Subcutaneous adipose tissue (tissue), 4 donors: ENCODE results near the gene ARID4B. TPM values are rescaled to one million over a fixed set of nuclear protein-coding genes. Genes with fewer than 3 reads are reported as not detected.

ENCODE experiments used
- total RNA-seq, 4 donors: library from RNA; depleted of rRNA; stranded (reverse); fragments of >200 nt; gene quantifications; one replicate each; pipeline ENCODE4 v1.1.0, GENCODE V29; 2016
- TF ChIP-seq, protein P1 (sequence below): fragments of 450-650 bp; IDR thresholded peaks from one replicate; pipeline ENCODE4 v1.5.1; 2016; ENCODE audit warnings: low read depth, mild to moderate bottlenecking, control low read depth, antibody characterized with exemption, moderate library complexity

Gene ARID4B
- total RNA-seq, 4 donors from 2014 or later = 41.1 to 53.5 (median 48.0) TPM

GRCh38 chr1:235187316-235187715, 140.7 kb downstream of the ARID4B start:
- TF ChIP-seq, protein P1, sequence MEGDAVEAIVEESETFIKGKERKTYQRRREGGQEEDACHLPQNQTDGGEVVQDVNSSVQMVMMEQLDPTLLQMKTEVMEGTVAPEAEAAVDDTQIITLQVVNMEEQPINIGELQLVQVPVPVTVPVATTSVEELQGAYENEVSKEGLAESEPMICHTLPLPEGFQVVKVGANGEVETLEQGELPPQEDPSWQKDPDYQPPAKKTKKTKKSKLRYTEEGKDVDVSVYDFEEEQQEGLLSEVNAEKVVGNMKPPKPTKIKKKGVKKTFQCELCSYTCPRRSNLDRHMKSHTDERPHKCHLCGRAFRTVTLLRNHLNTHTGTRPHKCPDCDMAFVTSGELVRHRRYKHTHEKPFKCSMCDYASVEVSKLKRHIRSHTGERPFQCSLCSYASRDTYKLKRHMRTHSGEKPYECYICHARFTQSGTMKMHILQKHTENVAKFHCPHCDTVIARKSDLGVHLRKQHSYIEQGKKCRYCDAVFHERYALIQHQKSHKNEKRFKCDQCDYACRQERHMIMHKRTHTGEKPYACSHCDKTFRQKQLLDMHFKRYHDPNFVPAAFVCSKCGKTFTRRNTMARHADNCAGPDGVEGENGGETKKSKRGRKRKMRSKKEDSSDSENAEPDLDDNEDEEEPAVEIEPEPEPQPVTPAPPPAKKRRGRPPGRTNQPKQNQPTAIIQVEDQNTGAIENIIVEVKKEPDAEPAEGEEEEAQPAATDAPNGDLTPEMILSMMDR = no peak

GRCh38 chr1:235181561-235182245, 146.3 kb downstream of the ARID4B start:
- TF ChIP-seq, protein P1 = no peak

DNA sequence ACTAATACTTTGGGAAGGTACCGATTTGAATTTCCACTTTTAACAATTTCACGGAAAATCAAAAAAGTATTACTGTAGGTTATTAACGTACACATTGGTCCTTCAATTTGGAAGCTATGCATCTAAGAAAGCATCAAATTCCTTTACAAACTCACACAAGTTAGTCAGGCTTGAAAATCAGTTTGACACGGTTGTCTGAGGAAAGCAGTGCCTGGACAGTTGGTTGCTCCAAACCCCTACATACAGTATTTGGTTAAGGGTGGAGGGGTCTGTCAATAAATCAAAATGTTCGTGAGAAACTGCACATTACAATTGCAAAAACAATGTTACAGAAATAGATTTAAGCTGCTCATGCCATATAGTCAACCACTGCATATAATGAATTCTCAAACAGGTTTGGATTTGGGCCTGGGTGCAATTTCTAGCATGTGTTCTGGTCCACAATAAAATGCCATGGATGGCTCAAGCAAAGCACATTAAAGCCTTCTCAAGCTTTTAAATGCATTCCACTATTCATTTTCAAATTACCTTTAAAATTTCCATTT, 147.0 kb downstream of the ARID4B start:
- TF ChIP-seq, protein P1 = no peak

GRCh38 chr1:235176486-235176885, 151.5 kb downstream of the ARID4B start:
- TF ChIP-seq, protein P1 = no peak

DNA sequence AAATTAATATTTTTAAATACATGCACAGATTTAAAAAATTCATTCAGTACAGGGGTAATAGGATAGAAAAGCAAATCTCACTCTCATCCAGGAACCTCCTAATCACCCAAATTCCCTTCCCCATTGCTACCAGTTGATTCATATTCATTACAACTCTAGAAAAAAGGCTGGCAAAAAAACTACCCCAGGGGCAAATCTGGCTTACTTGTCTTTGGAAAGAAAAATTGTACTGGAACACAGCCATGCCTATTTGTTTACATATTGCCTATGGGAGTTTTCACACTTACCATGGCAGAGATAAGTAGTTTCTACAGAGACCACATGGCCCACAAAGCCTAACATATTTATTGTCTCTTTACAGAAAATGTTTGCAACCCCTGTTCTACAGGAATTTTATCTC, 158.0 kb downstream of the ARID4B start:
- TF ChIP-seq, protein P1 = no peak

DNA sequence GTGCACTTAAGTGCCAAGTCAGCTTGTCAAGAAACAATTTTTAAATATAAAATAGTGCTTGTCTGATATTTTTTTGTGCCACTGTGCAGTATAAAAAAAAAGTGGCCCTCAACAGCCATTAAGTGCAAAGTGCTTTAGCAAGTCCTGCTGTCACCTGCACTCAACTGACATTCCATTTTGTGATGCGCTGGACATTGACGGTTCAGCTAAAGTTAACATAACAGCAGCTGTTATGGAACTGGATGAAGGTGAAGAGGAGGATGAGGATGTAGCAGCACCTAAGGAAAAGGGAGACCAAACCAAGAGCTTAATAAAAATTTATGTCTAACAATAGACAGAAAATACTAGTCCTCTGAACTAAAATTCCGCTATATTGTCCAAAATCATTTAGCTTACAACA, 159.6 kb downstream of the ARID4B start:
- TF ChIP-seq, protein P1 = no peak

GRCh38 chr1:235161685-235162327, 166.2 kb downstream of the ARID4B start:
- TF ChIP-seq, protein P1 = no peak
